GM13976 (cell line): ENCODE measurements around the gene HPN.
"Not testable (repeated sequence)": the region's sequence is repeated elsewhere in the genome, so short reads cannot be mapped to it uniquely, and the experiment has no call there.

ENCODE experiments used
- DNase-seq: peaks from one replicate; pipeline ENCODE4 v3.0.0; 2012; ENCODE audit warnings: low spot score
- CTCF ChIP-seq: IDR thresholded peaks from 2 replicates; pipeline ENCODE4 v1.5.1; 2012; ENCODE audit warnings: borderline replicate concordance, mild to moderate bottlenecking; ENCODE audit not compliant: insufficient read depth; ENCODE audit errors: extremely low read depth, missing control alignments, control extremely low read depth
- in situ Hi-C: fragments of 300-500 bp; cut with MboI; formaldehyde crosslinking; loops from one replicate; pipeline ENCODE4 v1.12.0; 2022; ENCODE audit warnings: low sequenced_read_pairs, mixed read lengths, inconsistent platforms; ENCODE audit not compliant: unreplicated experiment

The HPN gene

GRCh38 chr19:35022460-35022859, 19.1 kb upstream of the HPN start:
- in situ Hi-C loops: no loop called here
- no peak for DNase-seq
- TF ChIP-seq CTCF: no peak

- TF ChIP-seq CTCF: no peak
- in situ Hi-C loops: no loop called here
- no peak for DNase-seq
Measured at GRCh38 chr19:35023428-35023827, 18.1 kb upstream of the HPN start.

- no peak for TF ChIP-seq CTCF
- no peak for DNase-seq
- in situ Hi-C loops: no loop called here
Measured at GRCh38 chr19:35024095-35024494, 17.4 kb upstream of the HPN start.

GRCh38 chr19:35025969-35026368, 15.6 kb upstream of the HPN start:
- in situ Hi-C loops: no loop called here

GRCh38 chr19:35026418-35026817, 15.1 kb upstream of the HPN start:
- in situ Hi-C loops: no loop called here
- no peak for DNase-seq
- no peak for TF ChIP-seq CTCF

More at GRCh38 chr19:35025969-35026368, 15.6 kb upstream of the HPN start:
- TF ChIP-seq CTCF: no peak
- no peak for DNase-seq

- in situ Hi-C loops: no loop called here
- DNase-seq: no peak
- TF ChIP-seq CTCF: no peak
Measured at GRCh38 chr19:35027009-35027408, 14.5 kb upstream of the HPN start.

- no peak for DNase-seq
- in situ Hi-C loops: no loop called here
- no peak for TF ChIP-seq CTCF
Measured at GRCh38 chr19:35027851-35028599, 13.5 kb upstream of the HPN start.

GRCh38 chr19:35028600-35028885, 13.0 kb upstream of the HPN start:
- in situ Hi-C loops, DNase-seq: not testable (repeated sequence)

GRCh38 chr19:35029275-35029736, 12.2 kb upstream of the HPN start:
- in situ Hi-C loops, DNase-seq: not testable (repeated sequence)
